ENCODE measurements around the gene RAB3C.

DNA sequence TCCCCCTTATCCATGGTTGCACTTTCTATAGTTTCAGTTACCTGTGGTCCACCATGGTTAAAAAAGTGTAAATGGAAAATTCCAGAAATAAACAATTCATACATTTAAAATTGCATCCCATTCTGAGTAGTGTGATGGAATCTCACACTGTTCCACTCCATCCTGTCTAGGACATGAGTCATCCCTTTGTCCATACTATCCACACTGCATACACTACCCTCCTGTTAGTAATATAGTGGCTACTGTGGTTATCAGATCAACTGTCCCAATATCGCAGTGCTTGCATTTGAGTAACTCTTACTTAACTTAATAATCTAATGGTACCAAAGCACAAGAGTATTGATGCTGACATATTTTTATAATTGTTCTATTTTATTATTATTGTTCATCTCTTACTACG, 100.7 kb downstream of the RAB3C start:
- TF ChIP-seq, protein P1, sequence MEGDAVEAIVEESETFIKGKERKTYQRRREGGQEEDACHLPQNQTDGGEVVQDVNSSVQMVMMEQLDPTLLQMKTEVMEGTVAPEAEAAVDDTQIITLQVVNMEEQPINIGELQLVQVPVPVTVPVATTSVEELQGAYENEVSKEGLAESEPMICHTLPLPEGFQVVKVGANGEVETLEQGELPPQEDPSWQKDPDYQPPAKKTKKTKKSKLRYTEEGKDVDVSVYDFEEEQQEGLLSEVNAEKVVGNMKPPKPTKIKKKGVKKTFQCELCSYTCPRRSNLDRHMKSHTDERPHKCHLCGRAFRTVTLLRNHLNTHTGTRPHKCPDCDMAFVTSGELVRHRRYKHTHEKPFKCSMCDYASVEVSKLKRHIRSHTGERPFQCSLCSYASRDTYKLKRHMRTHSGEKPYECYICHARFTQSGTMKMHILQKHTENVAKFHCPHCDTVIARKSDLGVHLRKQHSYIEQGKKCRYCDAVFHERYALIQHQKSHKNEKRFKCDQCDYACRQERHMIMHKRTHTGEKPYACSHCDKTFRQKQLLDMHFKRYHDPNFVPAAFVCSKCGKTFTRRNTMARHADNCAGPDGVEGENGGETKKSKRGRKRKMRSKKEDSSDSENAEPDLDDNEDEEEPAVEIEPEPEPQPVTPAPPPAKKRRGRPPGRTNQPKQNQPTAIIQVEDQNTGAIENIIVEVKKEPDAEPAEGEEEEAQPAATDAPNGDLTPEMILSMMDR (IDR thresholded peaks at IDR 0.05; ENCODE audit: low read length) = no peak
- no peak for TF ChIP-seq EZH2phosphoT487 (IDR thresholded peaks at IDR 0.05; ENCODE audit: low read length)
